AG04449 (cell line): ENCODE data around the gene MRC2.
A peak's percentile ranks its signal among the peaks of the same experiment; 100 is the strongest.
"Not testable (repeated sequence)": the region's sequence is repeated elsewhere in the genome, so short reads cannot be mapped to it uniquely, and the experiment has no call there.

Experiments used
- CTCF ChIA-PET: fragments of 350-600 bp; formaldehyde crosslinking; extraction: SDS; loops from one replicate; lab custom pipeline; 2021; ENCODE audit warnings: antibody characterized with exemption; lab: Yijun Ruan, JAX
- POLR2A ChIA-PET: fragments of 400-600, 350-600 bp; formaldehyde crosslinking; extraction: SDS; loops from one replicate; lab custom pipeline; 2020; ENCODE audit warnings: antibody characterized with exemption, inconsistent platforms; lab: Yijun Ruan, JAX
- DNase-seq: peaks from one replicate; pipeline ENCODE4 v3.0.0-alpha.2; 2010; ENCODE audit warnings: low read depth, low spot score
- H3K4me3 ChIP-seq: 2 replicates; pipeline ENCODE4 v1.5.1; 2011; ENCODE audit warnings: low read depth, mild to moderate bottlenecking, control low read depth, low read length
- CTCF ChIP-seq: IDR thresholded peaks from one replicate; pipeline ENCODE4 v1.5.1; 2011; ENCODE audit warnings: mild to moderate bottlenecking, moderate library complexity, low read length, control low read depth, inconsistent platforms; ENCODE audit not compliant: insufficient read depth; ENCODE audit errors: missing control alignments

MRC2 gene

DNA sequence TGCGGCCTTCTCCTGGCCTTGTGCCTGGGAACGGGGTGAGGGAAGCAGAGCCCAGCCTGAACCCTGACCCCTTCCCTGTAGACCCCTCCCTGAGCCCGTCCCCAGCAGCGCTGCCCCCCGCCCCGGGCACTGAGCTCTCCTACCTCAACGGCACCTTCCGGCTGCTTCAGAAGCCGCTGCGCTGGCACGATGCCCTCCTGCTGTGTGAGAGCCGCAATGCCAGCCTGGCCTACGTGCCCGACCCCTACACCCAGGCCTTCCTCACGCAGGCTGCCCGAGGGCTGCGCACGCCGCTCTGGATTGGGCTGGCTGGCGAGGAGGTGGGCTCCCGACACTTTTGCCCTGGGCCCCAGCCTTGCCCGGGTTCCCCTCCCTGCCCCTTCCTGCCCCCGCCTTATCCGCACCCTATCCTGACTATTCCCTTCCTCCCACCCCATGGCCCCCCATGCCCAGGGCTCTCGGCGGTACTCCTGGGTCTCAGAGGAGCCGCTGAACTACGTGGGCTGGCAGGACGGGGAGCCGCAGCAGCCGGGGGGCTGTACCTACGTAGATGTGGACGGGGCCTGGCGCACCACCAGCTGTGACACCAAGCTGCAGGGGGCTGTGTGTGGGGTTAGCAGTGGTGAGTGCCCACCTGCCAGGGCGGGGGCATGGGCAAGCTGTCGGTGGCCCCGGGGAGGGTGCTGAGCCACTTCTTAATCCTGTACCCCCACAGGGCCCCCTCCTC lies 62.1 kb downstream of the MRC2 start:
- DNase-seq: no peak
- ChIA-PET CTCF (no interaction called here), POLR2A (no interaction called here)
- TF ChIP-seq CTCF: no peak
- H3K4me3 ChIP-seq: no peak overlapping the region

DNA sequence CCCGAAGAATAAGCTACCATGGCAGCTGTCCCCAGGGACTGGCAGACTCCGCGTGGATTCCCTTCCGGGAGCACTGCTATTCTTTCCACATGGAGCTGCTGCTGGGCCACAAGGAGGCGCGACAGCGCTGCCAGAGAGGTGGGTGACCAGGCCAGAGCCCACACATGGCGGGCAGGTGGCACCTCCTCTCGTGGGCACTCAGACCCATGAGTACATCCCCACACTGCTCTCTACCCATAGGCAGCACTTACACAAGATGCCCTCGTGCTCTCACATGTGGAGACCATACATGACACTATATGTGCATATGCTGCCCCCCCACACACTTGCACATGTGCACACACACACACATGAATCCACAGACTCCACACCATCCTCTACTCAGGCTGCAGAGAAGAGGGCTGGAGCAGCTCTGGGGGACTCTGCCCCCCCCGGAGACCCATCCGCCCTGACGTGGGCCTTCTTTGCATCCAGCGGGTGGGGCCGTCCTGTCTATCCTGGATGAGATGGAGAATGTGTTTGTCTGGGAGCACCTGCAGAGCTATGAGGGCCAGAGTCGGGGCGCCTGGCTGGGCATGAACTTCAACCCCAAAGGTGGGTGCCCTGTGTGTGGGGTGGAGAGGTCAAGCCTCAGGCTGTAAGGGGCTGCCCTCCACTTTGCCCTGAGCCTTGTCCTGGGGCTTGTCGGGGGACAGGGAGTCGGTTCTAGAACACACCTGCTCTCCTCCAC lies 62.9 kb downstream of the MRC2 start:
- TF ChIP-seq CTCF: no peak
- POLR2A ChIA-PET: interaction anchor here (0.6 kb wide), 1 partner anchor 285 kb away, joined by 3 read pairs; no protein-coding TSS in a partner anchor
- CTCF ChIA-PET: no interaction called here
- no peak for DNase-seq
- no peak overlapping the region for H3K4me3 ChIP-seq

- DNase-seq, H3K4me3 ChIP-seq, CTCF ChIA-PET: not testable (repeated sequence)
- POLR2A ChIA-PET: interaction anchor here (0.6 kb wide), 1 partner anchor 9 kb away, joined by 4 read pairs; no protein-coding TSS in a partner anchor
Observed at GRCh38 chr17:62691589-62691915, 64.1 kb downstream of the MRC2 start.

DNA sequence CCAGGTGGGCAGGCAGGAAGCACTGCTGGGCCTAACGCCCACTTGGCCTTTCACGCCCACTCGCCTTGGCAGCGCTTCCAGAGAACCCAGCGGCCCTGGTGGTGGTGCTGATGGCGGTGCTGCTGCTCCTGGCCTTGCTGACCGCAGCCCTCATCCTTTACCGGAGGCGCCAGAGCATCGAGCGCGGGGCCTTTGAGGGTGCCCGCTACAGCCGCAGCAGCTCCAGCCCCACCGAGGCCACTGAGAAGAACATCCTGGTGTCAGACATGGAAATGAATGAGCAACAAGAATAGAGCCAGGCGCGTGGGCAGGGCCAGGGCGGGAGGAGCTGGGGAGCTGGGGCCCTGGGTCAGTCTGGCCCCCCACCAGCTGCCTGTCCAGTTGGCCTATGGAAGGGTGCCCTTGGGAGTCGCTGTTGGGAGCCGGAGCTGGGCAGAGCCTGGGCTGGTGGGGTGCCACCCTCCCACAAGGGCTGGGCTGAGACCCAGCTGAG lies 64.7 kb downstream of the MRC2 start:
- ChIA-PET CTCF (interaction anchor here (0.8 to 0.9 kb wide), 2 partner anchors 139 to 714 kb away, joined by 3 read pairs; no protein-coding TSS in a partner anchor), POLR2A (interaction anchor here (0.6 kb wide), 2 partner anchors 9 to 59 kb away, joined by 3 to 4 read pairs; no protein-coding TSS in a partner anchor)
- no peak for DNase-seq
- H3K4me3 ChIP-seq: no peak overlapping the region
- TF ChIP-seq CTCF: no peak

GRCh38 chr17:62692721-62693431 lies 65.4 kb downstream of the MRC2 start:
- no peak overlapping the region for H3K4me3 ChIP-seq
- ChIA-PET POLR2A (interaction anchor here (0.6 to 1.0 kb wide), 2 partner anchors 59 to 341 kb away, joined by 3 to 4 read pairs; no protein-coding TSS in a partner anchor), CTCF (interaction anchor here (0.8 to 1.5 kb wide), 5 partner anchors 19 to 714 kb away, joined by 3 to 4 read pairs (median 3); no protein-coding TSS in a partner anchor)
- no peak for DNase-seq
- peak; percentile 57 for TF ChIP-seq CTCF

DNA sequence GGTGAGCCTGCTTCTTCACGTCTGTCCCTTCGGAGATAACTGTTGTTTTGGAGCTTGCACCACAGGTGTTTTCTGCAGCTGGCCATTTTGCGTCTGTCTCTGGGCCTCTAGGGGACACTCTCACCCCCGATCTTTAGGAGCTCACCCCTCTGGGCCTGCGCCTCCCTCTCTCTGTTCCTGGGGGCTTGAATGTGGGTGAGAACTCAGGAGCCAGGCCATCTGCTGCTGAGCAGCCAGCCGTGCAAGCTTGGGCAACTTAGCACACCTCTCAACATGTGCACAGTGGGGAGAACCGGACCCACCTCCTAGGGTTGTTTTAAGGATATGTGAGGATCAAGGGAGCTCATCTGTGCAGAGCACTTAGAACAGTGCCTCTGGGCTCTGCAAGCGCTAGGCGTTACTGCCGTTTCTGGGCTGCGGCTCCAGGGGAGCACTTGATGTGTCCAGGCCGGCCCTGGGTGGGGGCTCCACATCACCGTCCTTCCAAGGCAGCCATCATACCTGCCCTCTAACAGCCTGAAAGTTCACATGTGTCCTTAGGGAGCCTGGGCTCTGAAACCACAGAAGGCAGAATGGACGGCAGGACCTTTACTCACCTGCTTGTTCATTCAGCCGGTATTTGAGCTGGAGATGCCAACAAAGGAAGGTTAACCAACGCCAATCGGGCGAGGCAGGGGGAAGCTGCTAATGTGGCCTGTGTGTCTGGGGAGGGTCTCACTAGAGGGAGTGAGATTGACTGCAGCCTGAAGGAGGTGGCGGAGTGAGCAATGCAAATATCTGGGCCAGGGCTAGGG lies 66.3 kb downstream of the MRC2 start:
- DNase-seq: no peak
- no peak overlapping the region for H3K4me3 ChIP-seq
- POLR2A ChIA-PET: interaction anchor here (1.0 kb wide), 1 partner anchor 340 kb away, joined by 4 read pairs; no protein-coding TSS in a partner anchor

GRCh38 chr17:62695093-62695738 lies 67.7 kb downstream of the MRC2 start:
- DNase-seq, POLR2A ChIA-PET, H3K4me3 ChIP-seq: not testable (repeated sequence)
- CTCF ChIA-PET: interaction anchor here (0.9 to 1.0 kb wide), 2 partner anchors 14 to 397 kb away, joined by 3 read pairs; no protein-coding TSS in a partner anchor

More for the DNA sequence above, 66.3 kb downstream of the MRC2 start:
- TF ChIP-seq CTCF: no peak
- CTCF ChIA-PET: interaction anchor here (1.2 to 1.5 kb wide), 4 partner anchors 18 to 274 kb away, joined by 3 to 4 read pairs (median 4); no protein-coding TSS in a partner anchor
